NCI-H2081 (cell line): ENCODE results near the gene NMT2.
A peak's percentile ranks its signal among the peaks of the same experiment; 100 is the strongest.

Experiments used
- DNase-seq, 2 experiments: peaks; one replicate each; lab custom pipeline; 2025; lab: John Stamatoyannopoulos, UW

NMT2 gene

GRCh38 chr10:15181576-15182156, 13.2 kb upstream of the NMT2 start:
- no peak for DNase-seq

GRCh38 chr10:15180736-15181135, 12.2 kb upstream of the NMT2 start:
- no peak for DNase-seq

GRCh38 chr10:15176269-15176668, 7.8 kb upstream of the NMT2 start:
- no peak for DNase-seq

GRCh38 chr10:15175587-15175986, 7.1 kb upstream of the NMT2 start:
- DNase-seq = no peak

GRCh38 chr10:15172306-15172840, 3.9 kb upstream of the NMT2 start:
- no peak for DNase-seq

- DNase-seq = no peak
Observed at GRCh38 chr10:15169555-15170401, 1.3 kb upstream of the NMT2 start.

GRCh38 chr10:15168786-15169554, 477 bp upstream of the NMT2 start:
- peak; percentile 70 to 87 for DNase-seq

- peak in 1 of 2 experiments; percentile 9 for DNase-seq
Observed at GRCh38 chr10:15167411-15168290, 842 bp downstream of the NMT2 start.

GRCh38 chr10:15166325-15166724, 2.2 kb downstream of the NMT2 start:
- no peak for DNase-seq

- DNase-seq = no peak
Observed at GRCh38 chr10:15163253-15163828, 5.2 kb downstream of the NMT2 start.

- DNase-seq = no peak
Observed at GRCh38 chr10:15158972-15159371, 9.5 kb downstream of the NMT2 start.

- no peak for DNase-seq
Observed at GRCh38 chr10:15158448-15158847, 10.0 kb downstream of the NMT2 start.

GRCh38 chr10:15155978-15156656, 12.4 kb downstream of the NMT2 start:
- no peak for DNase-seq

GRCh38 chr10:15152556-15152955, 15.9 kb downstream of the NMT2 start:
- DNase-seq = no peak

GRCh38 chr10:15150563-15150962, 17.9 kb downstream of the NMT2 start:
- no peak for DNase-seq

GRCh38 chr10:15149042-15149771, 19.3 kb downstream of the NMT2 start:
- no peak for DNase-seq

GRCh38 chr10:15147594-15148392, 20.7 kb downstream of the NMT2 start:
- no peak for DNase-seq

GRCh38 chr10:15146366-15146765, 22.1 kb downstream of the NMT2 start:
- no peak for DNase-seq

- DNase-seq = no peak
Observed at GRCh38 chr10:15144788-15145187, 23.7 kb downstream of the NMT2 start.
